Kidney epithelial cell (primary cell): ENCODE results near the gene CACNA1A. TPM values are rescaled to one million over a fixed set of nuclear protein-coding genes. Genes with fewer than 3 reads are reported as not detected.

Experiments
- DNase-seq: peaks from one replicate; pipeline ENCODE4 v3.0.0-alpha.2; 2010; ENCODE audit warnings: low read depth
- H3K27me3 ChIP-seq: 2 replicates; pipeline ENCODE4 v1.6.0; 2011; ENCODE audit warnings: low read length; ENCODE audit not compliant: control insufficient read depth, insufficient read depth
- H3K36me3 ChIP-seq: 2 replicates; pipeline ENCODE4 v1.5.1; 2011; ENCODE audit warnings: low read length; ENCODE audit not compliant: control insufficient read depth, insufficient read depth
- H3K4me3 ChIP-seq: 2 replicates; pipeline ENCODE4 v1.5.1; 2011; ENCODE audit warnings: low read depth, mild to moderate bottlenecking, control low read depth, low read length
- CTCF ChIP-seq: IDR thresholded peaks from 2 replicates; pipeline ENCODE4 v1.5.1; 2011; ENCODE audit warnings: mild to moderate bottlenecking, moderate library complexity, low read length, control low read depth, inconsistent platforms; ENCODE audit not compliant: insufficient read depth, poor library complexity, severe bottlenecking
- total RNA-seq: library from RNA; depleted of rRNA; stranded (reverse); fragments of >200 nt; gene quantifications from 2 replicates; pipeline ENCODE4 v1.2.3, GENCODE V29; 2015

Gene CACNA1A
- total RNA-seq, 1 donor from 2014 or later, result 0.29 TPM

- TF ChIP-seq CTCF, result no peak
- no peaks in the 10 kb centered on the region for H3K27me3 ChIP-seq
- no peak for DNase-seq
- H3K36me3 ChIP-seq, result no peaks in the 10 kb centered on the region
- no peak overlapping the region for H3K4me3 ChIP-seq
Observed at GRCh38 chr19:13381827-13382632, 124.2 kb downstream of the CACNA1A start.

- DNase-seq, result no peak
- Histone ChIP-seq H3K4me3 (no peak overlapping the region), H3K27me3 (no peaks in the 10 kb centered on the region), H3K36me3 (no peaks in the 10 kb centered on the region)
- TF ChIP-seq CTCF, result no peak
Observed at GRCh38 chr19:13376537-13376936, 129.7 kb downstream of the CACNA1A start.

GRCh38 chr19:13373599-13373998, 132.7 kb downstream of the CACNA1A start:
- Histone ChIP-seq H3K27me3 (no peaks in the 10 kb centered on the region), H3K4me3 (no peak overlapping the region), H3K36me3 (no peaks in the 10 kb centered on the region)
- DNase-seq, result no peak
- TF ChIP-seq CTCF, result no peak

DNA sequence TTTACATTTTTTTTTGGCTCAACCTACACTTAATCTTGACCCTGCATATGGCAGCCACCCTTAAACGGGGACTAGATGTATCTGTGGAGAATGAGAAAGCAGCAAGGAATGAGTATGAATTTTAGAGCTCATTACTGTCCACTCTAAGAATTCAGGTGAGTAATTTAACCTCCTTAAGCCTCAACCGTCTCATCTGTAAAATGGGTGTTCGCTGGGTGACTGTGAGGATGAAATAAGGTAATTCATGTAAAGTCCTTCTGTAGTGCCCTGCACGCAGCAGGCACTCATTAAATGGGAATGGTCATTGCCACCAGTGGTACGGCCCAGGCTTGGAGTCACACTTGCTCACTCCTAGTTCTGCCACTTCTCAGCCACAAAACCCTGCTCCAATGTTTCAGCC, 135.3 kb downstream of the CACNA1A start:
- H3K36me3 ChIP-seq, result no peaks in the 10 kb centered on the region
- no peak for TF ChIP-seq CTCF
- H3K27me3 ChIP-seq, result no peaks in the 10 kb centered on the region
- DNase-seq, result no peak
- no peak overlapping the region for H3K4me3 ChIP-seq

DNA sequence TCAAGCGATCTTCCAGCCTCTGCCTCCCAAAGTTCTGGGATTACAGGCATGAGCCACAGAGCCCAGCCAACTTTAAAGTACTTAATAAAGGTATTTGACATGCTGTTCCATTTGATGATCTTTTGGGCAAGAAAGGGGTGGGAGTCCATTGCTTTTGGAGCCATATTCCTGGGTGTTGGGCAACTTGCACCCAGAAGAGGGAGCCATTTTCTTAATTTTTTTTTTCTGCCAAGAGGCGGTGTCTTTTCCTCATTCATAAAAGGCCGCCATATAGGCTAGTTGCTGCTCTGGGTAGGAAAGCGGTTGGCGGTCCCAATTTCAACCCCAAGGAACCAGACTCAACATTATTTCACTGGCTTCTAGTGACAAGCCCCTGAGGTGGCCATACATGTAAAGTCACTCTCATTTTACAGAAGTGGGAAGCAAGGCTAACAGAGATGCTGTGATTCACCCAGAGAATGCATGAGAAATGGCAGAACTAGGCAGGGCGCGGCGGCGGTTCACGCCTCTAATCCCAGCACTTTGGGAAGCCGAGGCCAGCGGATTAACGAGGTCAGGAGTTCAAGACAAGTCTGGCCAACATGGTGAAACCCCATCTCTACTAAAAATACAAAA, 139.6 kb downstream of the CACNA1A start:
- DNase-seq, result no peak
- TF ChIP-seq CTCF, result peak; percentile 31
- Histone ChIP-seq H3K4me3 (no peak overlapping the region), H3K27me3 (peaks cover 2% of the 10 kb centered on the region), H3K36me3 (no peaks in the 10 kb centered on the region)

- no peak for TF ChIP-seq CTCF
Observed at GRCh38 chr19:13363954-13364353, 142.3 kb downstream of the CACNA1A start.

More at GRCh38 chr19:13363954-13364353, 142.3 kb downstream of the CACNA1A start:
- H3K4me3 ChIP-seq, result no peak overlapping the region
- no peak for DNase-seq
- H3K36me3 ChIP-seq, result no peaks in the 10 kb centered on the region
- H3K27me3 ChIP-seq, result peaks cover 2% of the 10 kb centered on the region
